Lung (tissue), 12 donors: Measurements from ENCODE around the gene PDGFD. TPM values are rescaled to one million over a fixed set of nuclear protein-coding genes. Genes with fewer than 3 reads are reported as not detected.

ENCODE experiments used
- ATAC-seq: fragments of 200-7000 bp; cut with Tn5 transposase; one replicate; pipeline ENCODE4 v1.9.1; 2020; ENCODE audit warnings: moderate number of reproducible peaks; ENCODE audit not compliant: insufficient read depth, low FRiP score
- DNase-seq, 3 donors: peaks; one replicate each; pipeline ENCODE4 v3.0.0-alpha.2; 2013 to 2017
- H3K27ac ChIP-seq, 2 donors: one replicate each; pipeline ENCODE4 v1.5.1; 2013; ENCODE audit warnings: mild to moderate bottlenecking in 2 of 2, moderate library complexity in 2 of 2, control low read depth in 1 of 2, inconsistent platforms in 1 of 2, low read depth in 1 of 2, low read length in 1 of 2
- H3K27me3 ChIP-seq, 3 donors: one replicate each; pipeline ENCODE4 v1.5.1; 2013; ENCODE audit warnings: low read length in 2 of 3; ENCODE audit not compliant: control insufficient read depth in 3 of 3, insufficient read depth in 3 of 3
- H3K36me3 ChIP-seq, 4 donors: one replicate each; pipeline ENCODE4 v1.5.1; 2013; ENCODE audit warnings: low read length in 4 of 4, mild to moderate bottlenecking in 1 of 4, moderate library complexity in 1 of 4; ENCODE audit not compliant: control insufficient read depth in 4 of 4, insufficient read depth in 4 of 4
- H3K4me1 ChIP-seq, 5 donors: one replicate each; pipeline ENCODE4 v1.5.1; 2013; ENCODE audit warnings: low read length in 5 of 5, mild to moderate bottlenecking in 2 of 5, moderate library complexity in 1 of 5; ENCODE audit not compliant: control insufficient read depth in 5 of 5, insufficient read depth in 5 of 5
- H3K4me3 ChIP-seq: one replicate; pipeline ENCODE4 v1.5.1; 2013; ENCODE audit warnings: mild to moderate bottlenecking, control low read depth, moderate library complexity
- H3K9ac ChIP-seq, 2 donors: one replicate each; pipeline ENCODE4 v1.5.1; 2013; ENCODE audit warnings: low read length in 2 of 2, control low read depth in 1 of 2; ENCODE audit not compliant: insufficient read depth in 1 of 2
- H3K9me3 ChIP-seq, 4 donors: one replicate each; pipeline ENCODE4 v1.5.1; 2013; ENCODE audit warnings: low read length in 3 of 4, mild to moderate bottlenecking in 1 of 4, moderate library complexity in 1 of 4; ENCODE audit not compliant: control insufficient read depth in 4 of 4, insufficient read depth in 3 of 4
- WGBS, 2 donors: extraction: QIAGEN DNeasy Blood & Tissue Kit; methylation state at CpG; one replicate each; pipeline ENCODE4 v1.1.7; 2013; 5-methylcytosine and 5-hydroxymethylcytosine counted together
- polyA plus RNA-seq, 2 donors: library from polyadenylated mRNA; stranded (reverse); fragments of 200-250 nt; gene quantifications; one replicate each; pipeline ENCODE4 v1.2.1, GENCODE V29; 2013
- total RNA-seq, 2 donors: library from RNA; depleted of rRNA in 1 of 2; stranded (reverse); fragments of >200 nt in 1 of 2; gene quantifications; one replicate each; pipeline ENCODE4 v1.2.1, GENCODE V29; 2014 to 2021
- TF ChIP-seq, protein P1 (sequence below): IDR thresholded peaks from 2 replicates; pipeline ENCODE4 v1.5.1; 2012; ENCODE audit warnings: mild to moderate bottlenecking; ENCODE audit errors: control extremely low read depth, extremely low read depth
- donor health status: control.
- donor health status: control.
- donor health status: Bipolar disorder and iron deficiency.
- donor health status: healthy.
- donor health status: DM: yes; HTN: yes; CAD: no.

Gene PDGFD
- total and polyA plus RNA-seq, 4 donors: 0.71 to 10.6 (median 1.4) TPM

DNA sequence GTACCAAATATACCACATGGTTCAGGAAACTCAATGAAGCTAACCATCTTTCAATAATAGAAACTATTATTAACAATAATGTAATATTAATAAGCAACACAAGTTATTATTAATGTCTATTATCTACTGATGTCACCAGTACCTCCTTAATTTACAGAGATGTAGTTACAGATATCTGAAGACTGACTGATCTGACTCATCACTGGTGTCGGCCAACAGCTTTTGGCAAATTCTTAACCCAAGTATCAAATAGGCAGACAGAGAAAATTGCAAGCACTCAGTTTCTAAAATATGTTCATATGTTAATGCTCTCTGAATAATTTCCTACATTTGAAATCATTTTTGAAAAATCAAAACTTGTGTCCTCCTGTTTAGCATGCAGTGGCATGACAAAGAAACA is 227.9 kb downstream of the PDGFD start:
- Histone ChIP-seq H3K27ac (no peak overlapping the region), H3K4me3 (no peak overlapping the region), H3K27me3 (no peaks in the 10 kb centered on the region), H3K9me3 (no peaks in the 10 kb centered on the region), H3K36me3 (no peaks in the 10 kb centered on the region), H3K4me1 (no peaks in the 10 kb centered on the region), H3K9ac (no peak overlapping the region)
- TF ChIP-seq, protein P1, sequence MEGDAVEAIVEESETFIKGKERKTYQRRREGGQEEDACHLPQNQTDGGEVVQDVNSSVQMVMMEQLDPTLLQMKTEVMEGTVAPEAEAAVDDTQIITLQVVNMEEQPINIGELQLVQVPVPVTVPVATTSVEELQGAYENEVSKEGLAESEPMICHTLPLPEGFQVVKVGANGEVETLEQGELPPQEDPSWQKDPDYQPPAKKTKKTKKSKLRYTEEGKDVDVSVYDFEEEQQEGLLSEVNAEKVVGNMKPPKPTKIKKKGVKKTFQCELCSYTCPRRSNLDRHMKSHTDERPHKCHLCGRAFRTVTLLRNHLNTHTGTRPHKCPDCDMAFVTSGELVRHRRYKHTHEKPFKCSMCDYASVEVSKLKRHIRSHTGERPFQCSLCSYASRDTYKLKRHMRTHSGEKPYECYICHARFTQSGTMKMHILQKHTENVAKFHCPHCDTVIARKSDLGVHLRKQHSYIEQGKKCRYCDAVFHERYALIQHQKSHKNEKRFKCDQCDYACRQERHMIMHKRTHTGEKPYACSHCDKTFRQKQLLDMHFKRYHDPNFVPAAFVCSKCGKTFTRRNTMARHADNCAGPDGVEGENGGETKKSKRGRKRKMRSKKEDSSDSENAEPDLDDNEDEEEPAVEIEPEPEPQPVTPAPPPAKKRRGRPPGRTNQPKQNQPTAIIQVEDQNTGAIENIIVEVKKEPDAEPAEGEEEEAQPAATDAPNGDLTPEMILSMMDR: no peak
- 80 to 89% methylated on average over 1 of the region's 1 CpG for WGBS, 2 donors
- DNase-seq (no peak), ATAC-seq (no peak)

DNA sequence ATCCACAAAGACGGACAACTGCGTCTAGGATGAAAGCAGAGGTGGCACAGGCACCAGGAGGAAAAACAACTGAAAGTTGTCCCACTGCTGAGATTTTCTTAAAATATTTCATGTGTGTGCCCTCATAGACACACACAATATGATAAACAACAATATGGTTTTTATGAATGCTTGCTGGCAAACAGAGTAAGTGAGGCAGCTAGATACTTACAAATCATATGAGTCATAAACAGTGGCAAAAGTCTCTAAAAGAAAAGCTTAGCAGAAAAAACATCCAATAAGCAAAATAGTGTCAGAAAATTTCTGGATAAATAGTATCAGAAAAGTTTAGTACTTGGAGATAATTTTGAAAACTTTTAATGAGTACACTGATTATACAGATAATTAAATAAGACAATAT is 228.7 kb downstream of the PDGFD start:
- Histone ChIP-seq H3K4me3 (no peak overlapping the region), H3K27me3 (no peaks in the 10 kb centered on the region), H3K9ac (no peak overlapping the region), H3K4me1 (no peaks in the 10 kb centered on the region), H3K9me3 (no peaks in the 10 kb centered on the region), H3K27ac (no peak overlapping the region), H3K36me3 (no peaks in the 10 kb centered on the region)
- no peak for ATAC-seq
- WGBS, 2 donors: 93 to 99% methylated on average over 2 of the region's 2 CpGs
- TF ChIP-seq, protein P1: no peak
- DNase-seq: no peak

DNA sequence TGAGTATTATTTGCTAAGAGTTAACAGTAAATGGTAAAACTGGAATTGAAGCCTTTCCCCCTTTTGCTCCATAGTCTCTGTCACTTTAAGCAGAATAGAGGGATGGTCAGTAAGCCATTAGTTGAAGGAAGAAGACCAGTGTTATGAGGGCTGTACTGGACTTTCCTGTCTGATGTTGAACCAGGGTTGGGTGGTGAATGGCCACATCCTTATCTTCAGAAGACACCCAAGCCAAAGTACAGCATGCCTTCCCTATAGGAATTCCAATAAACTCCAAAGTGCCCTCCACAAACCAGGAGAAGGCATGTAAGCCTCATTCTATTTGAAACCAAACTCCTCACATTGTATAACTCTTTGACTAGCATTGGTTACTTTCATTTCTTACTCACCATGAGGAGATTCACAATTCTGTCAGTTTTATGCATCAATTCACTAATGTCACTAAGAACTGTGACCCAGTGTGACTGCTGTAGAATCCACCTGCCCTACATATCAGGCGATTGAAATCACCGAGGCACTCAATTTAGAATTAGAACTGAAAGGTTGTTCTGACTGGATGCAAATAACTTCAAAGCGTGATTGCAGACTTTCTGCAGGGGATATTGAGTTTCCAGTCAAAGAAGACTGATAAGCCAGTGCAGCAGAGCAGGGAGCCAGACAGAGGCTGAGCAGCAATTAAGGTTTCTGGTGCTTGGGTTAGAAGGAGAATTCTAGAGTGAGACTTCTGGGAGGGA is 234.6 kb downstream of the PDGFD start:
- no peak for ATAC-seq
- H3K27ac ChIP-seq: no peak overlapping the region
- 81 to 92% methylated on average over 3 of the region's 3 CpGs for WGBS, 2 donors

More for the DNA sequence above, 234.6 kb downstream of the PDGFD start:
- Histone ChIP-seq H3K4me3 (no peak overlapping the region), H3K9ac (no peak overlapping the region), H3K9me3 (no peaks in the 10 kb centered on the region), H3K4me1 (peaks cover 0 to 6% (median 0%) of the 10 kb centered on the region in 5 donors), H3K27me3 (no peaks in the 10 kb centered on the region), H3K36me3 (no peaks in the 10 kb centered on the region)
- DNase-seq: no peak
- TF ChIP-seq, protein P1: no peak
